Osteoblast (primary cell): ENCODE results near the gene SPATA13. TPM values are rescaled to one million over a fixed set of nuclear protein-coding genes. Genes with fewer than 3 reads are reported as not detected.
"Not testable (repeated sequence)": the region's sequence is repeated elsewhere in the genome, so short reads cannot be mapped to it uniquely, and the experiment has no call there.

Experiments
- DNase-seq: peaks from one replicate; pipeline ENCODE4 v3.0.0; 2011; ENCODE audit warnings: low spot score, mixed read lengths; ENCODE audit not compliant: insufficient read length; ENCODE audit errors: missing footprints
- H2AFZ ChIP-seq: 2 replicates; pipeline ENCODE4 v1.6.0; 2011; ENCODE audit warnings: mild to moderate bottlenecking, low read length
- H3K27ac ChIP-seq: 2 replicates; pipeline ENCODE4 v1.5.1; 2011; ENCODE audit warnings: mild to moderate bottlenecking, low read depth, low read length, moderate library complexity
- H3K27me3 ChIP-seq: 2 replicates; pipeline ENCODE4 v1.6.0; 2012; ENCODE audit warnings: mild to moderate bottlenecking, control low read depth, inconsistent platforms, low read length, moderate library complexity; ENCODE audit not compliant: insufficient read depth
- H3K36me3 ChIP-seq: 2 replicates; pipeline ENCODE4 v1.5.1; 2011; ENCODE audit warnings: mild to moderate bottlenecking, low read length, control low read depth, moderate library complexity; ENCODE audit not compliant: insufficient read depth
- H3K4me1 ChIP-seq: 2 replicates; pipeline ENCODE4 v1.5.1; 2011; ENCODE audit warnings: mild to moderate bottlenecking, low read length, control low read depth, moderate library complexity; ENCODE audit not compliant: insufficient read depth
- H3K4me2 ChIP-seq: 2 replicates; pipeline ENCODE4 v1.6.0; 2011; ENCODE audit warnings: mild to moderate bottlenecking, low read length; ENCODE audit not compliant: insufficient read depth
- H3K4me3 ChIP-seq: fragments of 200-600 bp; sonication (generic); 3 replicates; pipeline ENCODE4 v1.5.1; 2012; ENCODE audit warnings: mild to moderate bottlenecking, low read length, inconsistent platforms; ENCODE audit not compliant: insufficient read depth
- H3K79me2 ChIP-seq: 2 replicates; pipeline ENCODE4 v1.6.0; 2012; ENCODE audit warnings: mild to moderate bottlenecking, low read length, control low read depth, inconsistent platforms; ENCODE audit not compliant: insufficient read depth
- H3K9me3 ChIP-seq: 2 replicates; pipeline ENCODE4 v1.5.1; 2011; ENCODE audit warnings: low read depth, low read length, control low read depth
- H4K20me1 ChIP-seq: 2 replicates; pipeline ENCODE4 v1.6.0; 2012; ENCODE audit warnings: mild to moderate bottlenecking, low read length, control low read depth; ENCODE audit not compliant: insufficient read depth
- total RNA-seq: library from RNA; depleted of rRNA; stranded (reverse); fragments of >200 nt; gene quantifications from 2 replicates; pipeline ENCODE4 v1.2.3, GENCODE V29; 2012
- TF ChIP-seq, protein P1 (sequence below): IDR thresholded peaks from 2 replicates; pipeline ENCODE4 v1.5.1; 2011; ENCODE audit warnings: mild to moderate bottlenecking, low read depth, low read length, moderate library complexity; ENCODE audit errors: extremely low read depth

Gene SPATA13
- total RNA-seq, 1 donor: 40.2 TPM

DNA sequence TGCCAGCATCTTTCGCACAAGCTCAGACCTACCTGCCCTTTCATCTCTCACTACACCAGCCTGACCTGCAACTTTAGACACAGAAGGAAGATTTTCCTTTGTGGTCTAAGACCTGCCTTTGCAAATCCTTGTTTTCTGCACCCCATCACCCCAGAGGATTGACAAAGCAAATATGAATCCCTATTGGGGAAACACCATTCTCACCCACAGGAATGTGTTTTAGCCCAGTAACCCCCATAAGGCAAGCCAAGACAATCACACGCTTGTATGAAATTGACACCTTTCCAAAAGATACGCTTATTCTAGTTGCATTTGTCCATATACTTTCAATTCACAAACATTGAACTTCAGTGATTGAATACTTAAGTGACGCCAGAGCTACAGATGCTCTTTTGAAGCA, 55.7 kb downstream of the SPATA13 start:
- DNase-seq: no peak
- no peak overlapping the region for H3K27ac ChIP-seq

DNA sequence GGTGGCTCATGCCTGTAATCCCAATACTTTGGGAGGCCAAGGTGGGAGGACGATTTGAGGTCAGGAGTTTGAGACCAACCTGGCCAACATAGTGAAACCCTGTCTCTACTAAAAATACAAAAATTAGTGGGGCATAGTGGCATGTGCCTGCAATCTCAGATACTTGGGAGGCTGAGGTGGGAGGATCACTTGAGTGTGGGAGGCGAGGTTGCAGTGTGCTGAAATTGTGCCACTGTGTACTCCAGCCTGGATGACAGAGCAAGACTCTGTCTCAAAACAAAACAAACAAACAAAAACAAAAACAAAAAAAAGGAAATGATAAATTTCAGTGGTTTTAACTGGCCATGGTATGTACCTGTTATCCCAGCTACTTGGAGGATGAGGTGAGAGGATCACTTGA, 56.3 kb downstream of the SPATA13 start:
- H3K36me3 ChIP-seq, H3K79me2 ChIP-seq, H2AFZ ChIP-seq, H3K9me3 ChIP-seq, H4K20me1 ChIP-seq, H3K27ac ChIP-seq, DNase-seq, H3K4me3 ChIP-seq, H3K27me3 ChIP-seq, H3K4me1 ChIP-seq, H3K4me2 ChIP-seq: not testable (repeated sequence)

More for the DNA sequence above, 55.7 kb downstream of the SPATA13 start:
- Histone ChIP-seq H2AFZ (no peak overlapping the region), H4K20me1 (no peaks in the 10 kb centered on the region), H3K4me2 (no peak overlapping the region), H3K4me1 (no peaks in the 10 kb centered on the region), H3K79me2 (no peaks in the 10 kb centered on the region), H3K9me3 (no peaks in the 10 kb centered on the region), H3K36me3 (no peaks in the 10 kb centered on the region), H3K4me3 (no peak overlapping the region), H3K27me3 (peaks cover 1% of the 10 kb centered on the region)
- TF ChIP-seq, protein P1, sequence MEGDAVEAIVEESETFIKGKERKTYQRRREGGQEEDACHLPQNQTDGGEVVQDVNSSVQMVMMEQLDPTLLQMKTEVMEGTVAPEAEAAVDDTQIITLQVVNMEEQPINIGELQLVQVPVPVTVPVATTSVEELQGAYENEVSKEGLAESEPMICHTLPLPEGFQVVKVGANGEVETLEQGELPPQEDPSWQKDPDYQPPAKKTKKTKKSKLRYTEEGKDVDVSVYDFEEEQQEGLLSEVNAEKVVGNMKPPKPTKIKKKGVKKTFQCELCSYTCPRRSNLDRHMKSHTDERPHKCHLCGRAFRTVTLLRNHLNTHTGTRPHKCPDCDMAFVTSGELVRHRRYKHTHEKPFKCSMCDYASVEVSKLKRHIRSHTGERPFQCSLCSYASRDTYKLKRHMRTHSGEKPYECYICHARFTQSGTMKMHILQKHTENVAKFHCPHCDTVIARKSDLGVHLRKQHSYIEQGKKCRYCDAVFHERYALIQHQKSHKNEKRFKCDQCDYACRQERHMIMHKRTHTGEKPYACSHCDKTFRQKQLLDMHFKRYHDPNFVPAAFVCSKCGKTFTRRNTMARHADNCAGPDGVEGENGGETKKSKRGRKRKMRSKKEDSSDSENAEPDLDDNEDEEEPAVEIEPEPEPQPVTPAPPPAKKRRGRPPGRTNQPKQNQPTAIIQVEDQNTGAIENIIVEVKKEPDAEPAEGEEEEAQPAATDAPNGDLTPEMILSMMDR: no peak

DNA sequence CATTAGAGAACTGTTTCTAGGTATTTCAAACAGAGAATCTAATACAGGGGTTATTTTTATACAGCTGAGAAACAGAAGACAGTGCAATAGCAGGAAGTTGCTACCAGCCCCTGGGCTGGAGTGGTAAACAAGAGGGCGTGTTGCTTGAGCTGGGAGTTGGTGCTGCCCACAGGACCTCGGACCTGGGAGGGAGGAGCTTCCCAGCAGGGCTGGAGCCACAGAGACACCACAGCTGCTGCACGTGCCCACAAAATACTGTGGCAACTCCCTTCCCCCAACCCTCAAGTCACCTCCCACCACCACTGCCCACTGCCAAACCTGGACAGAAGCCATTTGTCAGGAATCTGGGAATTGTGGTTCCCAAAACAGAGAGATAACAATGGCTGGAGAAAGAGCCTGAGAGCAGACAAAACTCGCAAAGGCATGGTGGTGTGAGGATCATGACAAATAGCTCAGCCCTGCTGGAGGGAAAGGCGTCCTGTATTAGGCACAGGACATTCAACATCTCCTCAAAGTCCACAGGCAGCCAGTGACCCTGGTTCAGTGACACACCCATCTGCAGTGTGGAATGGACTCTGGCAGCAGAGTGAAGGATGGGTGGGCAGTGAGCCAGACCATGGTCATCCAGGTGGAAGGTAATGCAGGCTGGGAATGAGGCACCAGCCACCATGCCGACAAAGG, 57.2 kb downstream of the SPATA13 start:
- H3K27me3 ChIP-seq: no peaks in the 10 kb centered on the region
- TF ChIP-seq, protein P1: no peak
- no peaks in the 10 kb centered on the region for H3K79me2 ChIP-seq
- H3K4me2 ChIP-seq: no peak overlapping the region
- DNase-seq: no peak
- no peaks in the 10 kb centered on the region for H3K36me3 ChIP-seq
- no peaks in the 10 kb centered on the region for H3K4me1 ChIP-seq
- H4K20me1 ChIP-seq: no peaks in the 10 kb centered on the region
- no peaks in the 10 kb centered on the region for H3K9me3 ChIP-seq
- H2AFZ ChIP-seq: peak overlapping the region; percentile 5
- H3K27ac ChIP-seq: no peak overlapping the region
- no peak overlapping the region for H3K4me3 ChIP-seq

DNA sequence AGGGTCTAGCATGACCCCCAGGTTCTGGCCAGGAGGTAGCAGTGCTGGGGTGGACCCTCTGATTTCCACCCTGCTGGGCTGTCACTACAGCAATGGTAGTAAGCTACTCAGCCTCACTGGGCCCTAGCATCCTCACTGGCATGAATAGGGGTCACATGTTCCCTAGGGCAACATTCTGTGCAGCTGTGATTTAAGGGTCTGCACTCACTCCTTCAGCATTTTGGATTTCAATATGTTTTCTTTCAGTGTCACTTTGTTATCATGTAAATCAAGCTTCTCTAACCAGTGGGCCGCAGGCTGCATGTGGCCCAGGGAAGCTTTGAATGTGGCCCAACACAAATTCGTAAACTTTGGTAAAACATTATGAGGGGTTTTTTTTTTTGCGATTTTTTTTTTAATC, 57.8 kb downstream of the SPATA13 start:
- no peak overlapping the region for H3K4me3 ChIP-seq
- no peaks in the 10 kb centered on the region for H3K27me3 ChIP-seq
- H3K79me2 ChIP-seq: no peaks in the 10 kb centered on the region
- no peak overlapping the region for H3K4me2 ChIP-seq
- DNase-seq: no peak
- no peaks in the 10 kb centered on the region for H3K9me3 ChIP-seq
- no peak overlapping the region for H3K27ac ChIP-seq
- H4K20me1 ChIP-seq: no peaks in the 10 kb centered on the region
- TF ChIP-seq, protein P1: no peak
- no peak overlapping the region for H2AFZ ChIP-seq
- H3K4me1 ChIP-seq: no peaks in the 10 kb centered on the region
- H3K36me3 ChIP-seq: no peaks in the 10 kb centered on the region
